SK-N-MC (cell line): ENCODE results near the gene SPRYD3.

Experiments used
- EZH2 ChIP-seq: fragments of 200-600 bp; sonication (generic); IDR thresholded peaks from one replicate; pipeline ENCODE4 v1.6.1; 2017; ENCODE audit warnings: antibody characterized with exemption
- FOXP2 ChIP-seq: optimal IDR thresholded peaks from 2 replicates; pipeline ENCODE3; 2011; ENCODE audit warnings: mild to moderate bottlenecking, moderate library complexity; ENCODE audit not compliant: insufficient read depth; ENCODE audit errors: extremely low read length, control extremely low read depth
- POLR2AphosphoS5 ChIP-seq: IDR thresholded peaks from 2 replicates; pipeline ENCODE4 v1.6.1; 2012; ENCODE audit warnings: mild to moderate bottlenecking, low read depth, low read length, borderline replicate concordance

GRCh38 chr12:53096759-53097158 is 17.6 kb upstream of the SPRYD3 start:
- TF ChIP-seq POLR2AphosphoS5 (no peak), EZH2 (no peak), FOXP2 (no peak)
